Lower leg skin (tissue), 3 donors: ENCODE measurements around the gene MTFR1L.

Source experiments
- POLR2A ChIP-seq, 2 donors: fragments of 450-650 bp; IDR thresholded peaks; one replicate each; pipeline ENCODE4 v1.6.1; 2016 to 2017; ENCODE audit warnings: antibody characterized with exemption in 2 of 2, mild to moderate bottlenecking in 1 of 2, moderate library complexity in 1 of 2
- TF ChIP-seq, protein P1 (sequence below), 3 donors: fragments of 450-650 bp; IDR thresholded peaks; one replicate each; pipeline ENCODE4 v1.5.1; 2016; ENCODE audit warnings: antibody characterized with exemption in 3 of 3, mild to moderate bottlenecking in 3 of 3, moderate library complexity in 2 of 3

- TF ChIP-seq POLR2A (IDR thresholded peaks at IDR 0.05), result no peak
- TF ChIP-seq, protein P1, sequence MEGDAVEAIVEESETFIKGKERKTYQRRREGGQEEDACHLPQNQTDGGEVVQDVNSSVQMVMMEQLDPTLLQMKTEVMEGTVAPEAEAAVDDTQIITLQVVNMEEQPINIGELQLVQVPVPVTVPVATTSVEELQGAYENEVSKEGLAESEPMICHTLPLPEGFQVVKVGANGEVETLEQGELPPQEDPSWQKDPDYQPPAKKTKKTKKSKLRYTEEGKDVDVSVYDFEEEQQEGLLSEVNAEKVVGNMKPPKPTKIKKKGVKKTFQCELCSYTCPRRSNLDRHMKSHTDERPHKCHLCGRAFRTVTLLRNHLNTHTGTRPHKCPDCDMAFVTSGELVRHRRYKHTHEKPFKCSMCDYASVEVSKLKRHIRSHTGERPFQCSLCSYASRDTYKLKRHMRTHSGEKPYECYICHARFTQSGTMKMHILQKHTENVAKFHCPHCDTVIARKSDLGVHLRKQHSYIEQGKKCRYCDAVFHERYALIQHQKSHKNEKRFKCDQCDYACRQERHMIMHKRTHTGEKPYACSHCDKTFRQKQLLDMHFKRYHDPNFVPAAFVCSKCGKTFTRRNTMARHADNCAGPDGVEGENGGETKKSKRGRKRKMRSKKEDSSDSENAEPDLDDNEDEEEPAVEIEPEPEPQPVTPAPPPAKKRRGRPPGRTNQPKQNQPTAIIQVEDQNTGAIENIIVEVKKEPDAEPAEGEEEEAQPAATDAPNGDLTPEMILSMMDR (IDR thresholded peaks at IDR 0.05), result no peak
These were observed 13.9 kb upstream of the MTFR1L start for GRCh38 chr1:25805863-25806225.
